AG08395 (cell line): ENCODE measurements around the gene TTLL8.
A peak's percentile ranks its signal among the peaks of the same experiment; 100 is the strongest.
"Not testable (repeated sequence)": the region's sequence is repeated elsewhere in the genome, so short reads cannot be mapped to it uniquely, and the experiment has no call there.

ENCODE experiments used
- DNase-seq: peaks from one replicate; pipeline ENCODE4 v3.0.0; 2012; ENCODE audit warnings: mixed read lengths, low spot score

Gene TTLL8

DNA sequence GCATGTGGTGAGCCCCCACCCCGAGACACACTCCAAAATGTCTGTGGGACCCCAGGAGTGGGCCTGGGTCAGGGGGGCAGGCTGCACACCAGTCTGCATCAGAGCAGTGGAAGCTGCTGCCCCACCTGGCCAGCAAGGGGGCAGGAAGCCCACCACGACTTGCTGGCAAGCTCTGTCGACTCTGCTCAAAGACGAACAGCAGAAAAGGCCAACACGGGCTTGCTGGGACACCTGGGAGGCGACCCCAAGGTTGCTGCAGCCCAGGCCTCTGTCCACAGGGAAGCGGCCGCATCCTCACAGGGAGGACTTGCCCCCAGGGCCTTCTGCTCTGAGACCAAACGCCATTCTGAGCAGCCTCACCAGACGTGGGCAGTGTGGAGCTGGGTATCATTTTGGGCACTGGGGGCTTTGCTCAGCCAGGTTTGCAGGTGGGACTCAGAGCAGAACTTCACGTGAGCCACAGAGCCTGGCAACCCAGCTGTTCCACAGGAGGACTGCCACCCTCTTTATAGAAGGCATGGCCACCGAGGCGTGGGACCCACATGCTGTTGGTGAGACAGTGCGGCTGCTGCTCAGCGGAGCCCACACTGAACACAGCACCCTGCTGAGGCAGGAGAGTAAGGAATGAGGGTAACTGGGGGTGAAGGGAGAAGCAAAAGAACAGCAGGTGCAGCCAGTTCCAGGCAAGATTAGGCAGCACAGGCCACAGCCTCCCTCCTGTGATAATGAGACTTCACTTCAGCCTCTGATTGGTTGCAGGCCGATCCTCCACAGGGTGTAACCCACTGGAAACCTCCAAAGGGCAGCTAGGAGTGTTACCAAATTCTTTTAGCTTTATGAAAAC is 56.5 kb downstream of the TTLL8 start:
- no peak for DNase-seq

DNA sequence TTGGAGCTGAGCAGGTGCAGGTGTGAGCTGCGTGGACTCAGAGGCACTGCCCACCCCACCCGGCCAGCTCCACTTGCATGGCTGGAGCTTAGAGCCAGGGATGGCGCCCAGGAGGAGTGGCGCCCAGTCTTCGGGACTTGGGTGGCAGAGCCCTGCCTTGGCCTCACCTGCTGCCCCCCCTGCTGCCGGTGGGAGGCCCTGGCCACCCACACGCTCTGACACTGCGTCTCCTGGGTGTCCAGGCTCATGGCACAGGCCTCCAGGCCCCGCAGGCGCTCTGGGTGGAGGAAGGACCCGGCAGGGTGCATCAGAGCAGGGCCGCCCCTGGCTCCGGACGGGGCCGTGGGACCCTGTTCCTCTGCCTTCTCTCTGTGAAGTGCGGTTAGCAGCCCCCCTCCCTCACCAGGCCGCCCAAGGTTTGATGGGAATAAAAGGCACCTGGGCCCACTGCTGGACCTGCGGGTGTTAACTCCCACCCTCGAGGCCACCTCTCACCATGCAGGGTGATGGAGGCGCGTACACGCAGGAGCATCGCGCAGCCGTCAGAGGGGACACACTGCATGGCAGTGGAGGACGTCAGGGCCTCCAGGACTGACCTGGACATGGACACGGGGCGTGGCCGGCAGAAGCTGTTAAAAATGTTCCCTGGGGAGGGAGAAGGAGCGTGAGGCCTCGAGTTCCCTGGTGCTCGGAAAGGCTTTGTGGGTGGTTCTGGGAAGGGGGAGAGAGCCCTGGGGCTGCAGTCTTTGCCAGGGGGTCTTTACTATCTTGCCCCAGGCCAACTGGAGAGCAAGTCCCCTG is 57.3 kb downstream of the TTLL8 start:
- no peak for DNase-seq

DNA sequence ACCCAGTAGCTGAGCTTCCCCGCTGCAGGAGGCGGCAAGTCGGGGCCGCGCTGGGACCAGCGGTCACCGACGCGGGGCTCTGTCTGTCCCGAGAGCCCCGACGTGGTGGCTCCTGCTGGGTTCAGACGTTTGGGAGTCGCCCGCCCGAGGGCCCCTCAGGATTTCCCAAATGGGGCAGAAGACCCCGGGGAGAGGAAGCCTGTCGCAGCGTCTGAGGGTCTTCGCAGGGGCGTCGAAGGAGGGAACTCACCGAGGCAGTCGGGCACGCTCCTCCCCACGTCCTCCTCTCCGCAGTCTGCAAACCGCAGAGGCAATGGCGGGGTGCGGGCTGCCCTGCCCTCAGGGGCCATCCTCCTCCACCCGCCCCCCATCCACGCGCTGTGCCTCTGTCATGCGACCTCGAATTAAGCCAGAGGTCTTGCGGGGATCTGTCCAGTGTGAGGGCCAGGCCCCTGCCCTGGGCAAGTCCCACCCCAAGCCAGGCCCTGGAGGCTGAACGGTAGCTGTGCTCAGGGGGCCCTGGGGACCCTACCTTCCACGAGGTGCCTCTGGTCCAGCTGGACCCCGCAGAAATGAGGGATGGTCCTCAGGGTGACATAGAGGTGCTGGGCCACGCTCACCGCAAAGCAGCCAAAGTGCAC is 58.0 kb downstream of the TTLL8 start:
- no peak for DNase-seq

- DNase-seq, result no peak
These were observed 58.8 kb downstream of the TTLL8 start for GRCh38 chr22:49999063-49999945.

GRCh38 chr22:49998718-49999062 is 59.4 kb downstream of the TTLL8 start:
- DNase-seq, result no peak

DNA sequence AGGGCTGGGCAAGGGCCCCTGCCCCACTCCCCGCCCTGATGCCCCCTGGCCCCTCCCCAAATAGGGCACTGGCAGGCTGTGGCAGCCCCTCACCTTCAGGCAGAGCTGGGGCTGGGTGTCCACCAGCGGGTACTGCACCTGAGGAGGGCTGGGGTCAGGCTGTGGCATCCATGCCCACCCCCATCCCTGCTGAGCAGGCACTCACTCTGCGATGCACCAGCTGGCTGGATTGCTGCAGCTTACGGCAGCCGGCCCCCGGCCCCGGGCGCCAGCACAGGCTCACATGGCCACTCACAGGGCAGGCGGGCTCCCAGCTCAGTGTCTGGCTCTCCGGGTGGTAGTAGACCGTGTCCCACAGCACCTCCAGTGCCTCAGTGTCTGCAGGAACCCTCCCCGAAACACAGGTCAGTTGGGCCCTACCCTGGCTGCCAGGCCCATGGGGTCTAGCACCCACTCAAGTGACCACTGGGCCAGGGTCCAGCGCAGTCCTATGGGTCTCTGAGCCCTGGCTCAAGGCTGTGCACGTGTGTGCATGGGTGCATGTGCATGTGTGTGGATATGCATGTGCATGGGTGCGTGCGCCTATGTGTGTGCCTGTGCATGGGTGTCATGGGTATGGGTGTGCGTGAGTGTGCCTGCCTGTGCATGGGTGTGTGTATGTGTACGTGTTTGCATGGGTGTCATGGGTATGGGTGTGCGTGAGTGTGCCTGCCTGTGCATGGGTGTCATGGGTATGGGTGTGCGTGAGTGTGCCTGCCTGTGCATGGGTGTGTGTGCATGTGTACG is 60.0 kb downstream of the TTLL8 start:
- no peak for DNase-seq

DNA sequence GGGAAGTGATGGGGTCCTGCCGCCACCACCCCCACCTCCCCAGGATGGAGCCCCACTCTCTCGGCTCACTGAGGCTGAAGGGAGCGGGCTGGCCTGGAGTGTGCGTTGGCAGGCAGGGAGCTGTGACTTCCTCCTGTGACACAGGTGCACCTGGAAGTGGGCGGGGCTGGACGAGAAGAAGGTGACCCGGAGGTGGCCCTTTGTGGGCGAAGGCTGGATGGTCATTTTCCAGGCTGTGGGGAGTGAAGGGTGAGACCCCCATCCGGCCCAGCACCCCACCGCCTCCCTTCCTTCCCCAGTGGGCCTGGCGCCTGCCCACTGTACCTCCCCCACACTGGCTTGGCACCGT is 60.9 kb downstream of the TTLL8 start:
- DNase-seq, result no peak

DNA sequence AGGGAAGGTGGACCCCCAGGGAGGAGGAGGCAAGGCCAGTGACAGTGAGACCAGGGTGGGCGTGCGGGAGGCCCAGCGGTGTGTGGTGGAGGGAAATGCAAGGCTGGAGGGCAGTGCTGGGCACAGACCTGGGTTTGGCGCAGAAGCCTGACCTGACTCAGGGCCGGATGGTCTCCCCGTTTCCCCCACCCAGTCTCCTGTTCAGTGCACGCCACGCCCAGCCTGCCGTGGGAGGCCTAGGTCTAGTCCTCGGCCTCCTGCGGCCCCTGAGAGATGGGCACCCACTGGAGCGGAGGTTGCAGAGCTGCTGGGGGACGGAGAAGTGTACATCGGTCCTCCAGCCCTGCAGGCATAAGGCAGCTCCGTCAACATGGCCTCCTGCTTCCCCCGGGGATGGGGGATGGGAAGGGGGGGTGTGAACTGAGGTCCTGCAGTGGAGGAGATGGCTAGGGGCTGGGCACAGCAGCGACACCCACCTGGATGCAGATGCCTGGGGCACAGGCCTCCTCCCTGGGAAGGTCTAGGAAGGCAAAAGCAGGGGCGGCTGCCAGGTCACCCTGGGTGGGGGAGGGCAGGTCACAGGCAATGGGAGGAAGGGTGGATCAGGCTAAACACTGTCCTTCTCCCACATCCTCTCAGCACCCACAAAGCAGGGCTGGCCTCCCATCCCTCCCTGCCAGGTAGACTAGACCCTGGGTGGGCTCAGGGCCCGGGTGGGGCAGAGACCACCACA is 61.4 kb downstream of the TTLL8 start:
- no peak for DNase-seq

DNA sequence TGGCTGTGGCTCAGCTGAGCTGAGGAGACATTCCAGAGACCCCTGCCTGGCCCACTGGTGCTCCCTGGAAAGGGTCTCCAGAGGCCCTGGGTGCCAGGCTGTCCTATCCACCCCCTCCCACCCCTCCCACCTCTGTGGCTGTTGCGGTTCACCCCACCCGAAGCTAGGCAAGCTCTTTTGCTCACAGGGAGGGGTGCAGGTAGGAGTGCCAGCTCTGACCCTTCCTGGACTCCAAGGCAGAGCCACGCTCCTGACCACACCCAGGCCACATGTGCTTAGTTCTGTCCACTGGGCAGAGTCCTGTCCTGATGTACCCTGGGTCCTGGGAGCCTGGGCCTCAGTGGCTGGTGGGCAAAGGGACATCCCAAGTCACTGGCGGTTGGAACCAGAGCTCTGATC is 62.0 kb downstream of the TTLL8 start:
- no peak for DNase-seq

GRCh38 chr22:49995361-49996118 is 62.6 kb downstream of the TTLL8 start:
- no peak for DNase-seq

DNA sequence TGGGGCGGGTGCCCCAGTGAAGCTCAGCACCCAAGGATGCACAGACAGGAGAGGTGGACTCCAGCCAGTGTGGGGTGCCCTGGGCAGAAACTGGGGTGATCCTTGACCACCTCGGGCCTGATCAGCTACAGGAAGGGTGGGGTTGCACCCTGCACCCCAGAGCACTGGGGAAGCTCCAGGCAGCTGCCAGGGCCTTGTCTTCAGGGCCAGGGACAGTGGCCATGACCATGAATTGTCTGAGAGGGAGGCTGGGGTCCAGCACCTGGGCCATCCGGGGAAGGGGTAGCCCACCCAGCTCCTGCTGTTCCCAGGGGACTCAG is 63.1 kb downstream of the TTLL8 start:
- DNase-seq, result no peak

- no peak for DNase-seq
These were observed 63.6 kb downstream of the TTLL8 start for GRCh38 chr22:49994361-49995040.

DNA sequence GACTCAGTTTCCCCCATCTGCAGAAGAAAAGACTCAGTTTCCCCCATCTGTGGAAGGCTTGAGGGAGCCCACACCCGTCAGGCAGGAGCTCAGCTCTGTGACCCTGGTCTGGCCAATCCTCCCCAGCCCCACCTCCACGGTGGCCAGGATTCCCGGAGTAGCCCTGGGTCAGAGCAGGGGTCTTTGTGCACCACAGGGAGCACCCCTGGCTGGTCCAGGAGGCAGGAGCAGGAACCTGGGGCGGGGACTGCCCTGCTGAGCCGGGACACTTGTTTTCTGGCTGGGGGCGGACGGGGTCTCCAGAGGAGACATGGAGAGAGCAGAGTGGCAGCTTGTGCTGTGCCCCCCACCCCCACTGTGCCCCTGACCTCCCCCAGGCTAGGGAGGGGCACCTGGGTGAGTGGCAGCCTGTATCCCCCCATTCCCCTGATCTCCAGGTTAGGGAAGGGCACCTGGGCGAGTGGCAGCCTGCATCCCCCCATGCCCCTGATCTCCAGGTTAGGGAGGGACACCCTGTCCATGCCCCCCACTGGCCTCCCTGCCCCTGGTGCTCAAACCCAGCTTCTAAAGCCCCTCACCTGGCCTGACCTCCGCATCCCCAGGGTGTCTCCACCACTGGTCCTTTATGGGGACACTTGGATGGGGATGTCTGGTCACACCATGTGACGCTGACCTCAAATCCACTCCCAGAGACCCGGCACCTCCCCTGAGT is 64.3 kb downstream of the TTLL8 start:
- DNase-seq, result no peak

- DNase-seq, result peak; percentile 78
These were observed 65.0 kb downstream of the TTLL8 start for GRCh38 chr22:49992921-49993648.

DNA sequence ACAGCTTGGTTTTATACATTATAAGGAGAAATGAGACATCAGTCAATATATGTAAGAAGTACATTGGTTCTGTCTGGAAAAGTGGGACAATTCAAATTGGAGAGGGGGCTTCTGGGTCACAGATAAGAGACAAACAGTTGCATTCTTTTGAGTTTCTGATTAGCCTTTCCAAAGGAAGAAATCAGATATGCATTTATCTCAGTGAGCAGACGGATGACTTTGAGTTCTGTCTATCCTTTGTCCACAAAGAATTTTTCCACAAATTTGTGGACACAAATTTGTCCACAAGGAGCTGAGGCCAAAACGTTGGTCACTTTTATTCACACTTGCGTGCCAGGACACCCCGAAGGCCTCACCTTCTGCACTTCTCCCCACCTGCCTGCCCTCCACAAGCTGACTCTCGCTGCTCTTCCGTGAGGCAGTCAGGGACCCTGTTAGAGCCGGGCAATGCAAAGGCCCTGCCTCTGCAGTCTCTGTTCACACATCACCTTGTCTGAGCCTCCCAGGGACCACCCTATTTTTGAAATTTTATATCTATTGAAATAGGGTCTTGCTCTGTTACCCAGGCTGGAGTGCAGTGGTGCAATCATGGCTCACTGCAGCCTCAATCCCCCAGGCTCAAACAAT is 66.1 kb downstream of the TTLL8 start:
- DNase-seq, result no peak

DNA sequence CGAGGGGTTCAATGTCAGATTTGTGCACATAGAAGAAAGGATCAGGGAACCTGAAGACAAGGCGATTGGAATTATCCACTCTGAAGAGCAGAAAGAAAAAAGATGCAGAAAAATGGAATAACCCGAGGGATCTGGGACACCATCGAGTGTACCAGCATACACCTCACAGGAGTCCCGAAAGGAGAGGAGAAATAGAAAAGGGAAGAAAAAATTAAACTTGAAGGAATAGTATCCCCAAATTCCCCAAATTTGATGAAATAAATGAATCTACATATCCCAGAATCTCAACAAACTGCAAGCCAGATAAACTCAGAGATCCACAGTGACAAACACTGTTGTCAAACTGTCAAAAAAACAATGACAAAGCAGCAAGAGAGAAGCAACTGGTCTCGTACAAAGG is 66.9 kb downstream of the TTLL8 start:
- DNase-seq, result no peak

DNA sequence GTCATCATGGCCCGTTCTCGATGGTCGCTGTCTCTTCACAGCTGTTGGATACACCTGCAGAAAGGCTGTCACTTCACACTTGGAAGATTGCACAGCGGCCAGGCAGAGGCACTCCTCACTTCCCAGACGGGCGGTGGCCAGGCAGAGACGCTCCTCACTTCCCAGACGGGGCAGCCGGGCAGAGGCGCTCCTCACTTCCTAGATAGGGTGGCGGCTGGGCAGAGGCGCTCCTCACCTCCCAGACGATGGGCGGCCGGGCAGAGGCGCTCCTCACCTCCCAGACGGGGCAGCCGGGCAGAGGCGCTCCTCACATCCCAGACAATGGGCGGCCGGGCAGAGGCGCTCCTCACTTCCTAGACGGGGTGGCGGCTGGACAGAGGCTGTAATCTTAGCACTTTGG is 68.3 kb downstream of the TTLL8 start:
- not testable (repeated sequence) for DNase-seq

DNA sequence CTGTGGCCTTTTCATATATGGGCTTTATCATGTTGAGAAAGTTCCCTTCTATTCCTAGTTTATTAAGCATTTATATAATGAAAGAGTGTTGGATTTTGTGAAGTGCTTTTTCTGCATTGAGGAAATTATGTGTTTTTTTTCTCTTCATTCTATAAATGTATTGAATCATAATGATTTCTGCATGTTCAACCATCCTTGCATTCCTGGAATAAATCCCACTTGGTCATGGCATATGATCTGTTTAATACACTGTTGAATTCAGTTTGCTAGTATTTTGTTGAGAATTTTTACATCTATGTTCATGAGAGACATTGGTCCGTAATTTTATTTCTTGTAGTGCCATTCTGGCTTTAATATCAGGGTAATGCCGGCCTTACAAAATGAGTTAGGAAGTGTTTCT is 71.8 kb downstream of the TTLL8 start:
- no peak for DNase-seq
